Fibroblast of gingiva (primary cell): ENCODE data around the gene LRRC27.
A peak's percentile ranks its signal among the peaks of the same experiment; 100 is the strongest.

Experiments
- DNase-seq: peaks from one replicate; pipeline ENCODE4 v3.0.0-alpha.2; 2011; ENCODE audit warnings: low read depth

Gene LRRC27

DNA sequence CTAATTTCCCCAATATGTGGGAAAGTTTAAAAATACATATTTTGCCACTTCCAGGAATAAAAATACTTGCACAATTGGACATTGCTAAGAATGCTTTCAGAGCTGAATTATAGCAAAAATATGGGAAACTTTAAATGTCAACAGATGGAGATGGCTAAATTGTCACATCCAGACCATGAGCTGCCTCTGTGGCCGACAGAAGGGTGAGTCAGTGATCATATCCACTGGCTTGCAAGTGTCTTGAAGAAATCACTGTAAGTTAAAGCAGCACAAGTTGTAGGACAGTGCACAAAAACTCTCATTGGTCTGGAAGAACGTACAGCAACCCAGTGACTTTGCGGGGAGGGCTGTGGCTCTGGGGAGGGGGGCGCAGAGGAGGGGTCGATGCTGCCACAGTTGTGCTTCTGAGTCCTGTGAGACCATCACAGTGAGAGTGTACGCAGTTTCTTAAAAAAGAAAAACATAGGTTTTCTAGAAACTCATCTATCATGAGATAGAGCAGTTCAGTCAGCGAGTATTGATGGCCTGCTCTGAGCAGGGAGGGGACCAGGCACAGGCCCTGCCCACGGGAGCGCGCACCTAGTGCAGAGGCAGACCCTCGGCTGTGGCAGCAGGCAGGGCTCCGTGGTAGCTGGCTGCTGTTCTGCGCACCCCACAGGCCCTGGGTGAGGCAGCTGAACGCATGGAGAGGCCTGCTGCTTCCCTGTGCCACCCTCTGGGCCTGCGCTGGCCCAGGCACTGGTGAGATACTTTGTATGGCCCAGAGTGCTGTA, 25.5 kb downstream of the LRRC27 start:
- peak; percentile 24 for DNase-seq

GRCh38 chr10:132359305-132360040, 27.5 kb downstream of the LRRC27 start:
- no peak for DNase-seq

DNA sequence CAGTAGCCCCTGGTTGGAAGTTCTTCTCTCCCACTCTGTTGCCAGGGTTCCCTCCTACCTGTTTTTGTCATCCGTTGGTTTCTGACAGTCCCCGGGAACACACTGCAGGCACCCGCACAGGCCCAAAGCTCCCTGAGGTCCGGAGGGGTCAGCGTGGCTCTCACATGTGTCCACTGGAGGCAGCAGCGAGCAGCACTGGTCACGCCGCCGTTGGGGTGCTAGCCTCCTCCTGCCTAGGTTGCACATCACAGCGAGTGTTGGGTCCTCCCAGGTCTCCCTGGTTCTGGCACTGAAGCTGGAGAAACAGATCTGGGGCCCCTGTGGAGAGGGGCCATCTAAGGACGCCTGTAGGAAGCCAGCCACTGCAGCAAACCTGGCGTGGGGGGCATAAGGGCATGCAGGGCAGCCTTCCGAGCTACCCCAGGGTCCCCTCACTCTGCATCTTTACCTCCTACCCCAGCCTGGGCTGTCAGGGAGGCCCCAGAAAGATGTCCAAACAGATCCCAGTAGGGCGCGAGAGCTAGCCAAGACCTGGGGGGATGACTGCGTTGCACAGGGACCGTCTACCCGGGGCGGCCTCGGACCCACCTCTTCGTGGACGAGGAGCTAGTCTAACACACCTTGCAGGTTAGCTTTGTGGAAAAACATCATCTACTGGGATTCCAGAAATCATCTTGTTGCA, 28.9 kb downstream of the LRRC27 start:
- no peak for DNase-seq

- DNase-seq: no peak
Observed at GRCh38 chr10:132361581-132362101, 29.6 kb downstream of the LRRC27 start.

- no peak for DNase-seq
Observed at GRCh38 chr10:132362151-132362611, 30.2 kb downstream of the LRRC27 start.

DNA sequence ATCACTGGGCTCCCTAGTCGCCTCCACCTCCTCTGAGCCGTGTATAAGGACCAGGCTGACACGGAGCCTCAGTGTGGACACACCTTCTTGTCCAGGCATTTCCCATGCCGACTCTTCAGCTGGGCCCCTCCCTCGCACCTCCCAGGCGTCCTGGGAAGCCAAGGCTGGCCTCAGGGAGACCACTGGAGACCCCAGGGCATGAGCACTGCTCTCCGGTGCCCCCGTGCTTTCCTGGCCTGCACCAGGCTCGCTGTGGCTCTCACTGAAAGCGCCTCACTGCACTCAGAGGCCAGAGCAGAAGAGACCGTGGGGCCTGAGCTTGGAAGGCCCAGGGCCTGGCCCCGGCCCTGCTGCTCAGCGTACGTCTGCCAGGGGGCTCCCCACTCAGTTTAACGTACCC, 31.4 kb downstream of the LRRC27 start:
- no peak for DNase-seq

DNA sequence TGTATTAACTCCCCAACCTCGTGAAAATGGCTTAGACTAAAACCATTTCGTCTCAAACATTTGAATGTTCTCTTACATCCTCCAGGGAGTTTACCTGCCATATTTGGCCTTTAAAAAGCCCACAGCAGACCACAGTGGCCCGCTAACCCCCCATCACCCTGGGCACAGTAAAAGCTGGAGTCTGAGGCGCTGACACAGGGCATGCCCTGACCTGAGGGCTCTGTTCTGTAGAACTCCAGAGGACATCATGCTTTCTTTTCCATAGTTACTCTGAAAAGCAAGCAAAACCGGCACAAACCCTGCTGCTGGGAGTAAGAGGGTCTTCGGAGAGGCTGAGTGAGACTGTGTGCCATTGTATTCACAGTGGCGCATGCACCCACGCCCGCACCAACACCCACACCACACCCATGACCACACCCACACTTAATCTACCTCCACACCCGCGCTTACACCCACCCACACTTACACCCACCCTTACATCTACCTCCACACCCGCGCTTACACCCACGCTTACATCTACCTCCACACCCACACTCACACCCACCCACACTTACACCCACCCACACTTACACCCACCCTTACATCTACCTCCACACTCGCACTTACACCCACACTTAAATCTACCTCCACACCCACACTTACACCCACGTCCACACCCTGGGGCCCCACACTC, 32.1 kb downstream of the LRRC27 start:
- DNase-seq: peak; percentile 71

GRCh38 chr10:132364594-132364970, 32.6 kb downstream of the LRRC27 start:
- DNase-seq: peak; percentile 26

DNA sequence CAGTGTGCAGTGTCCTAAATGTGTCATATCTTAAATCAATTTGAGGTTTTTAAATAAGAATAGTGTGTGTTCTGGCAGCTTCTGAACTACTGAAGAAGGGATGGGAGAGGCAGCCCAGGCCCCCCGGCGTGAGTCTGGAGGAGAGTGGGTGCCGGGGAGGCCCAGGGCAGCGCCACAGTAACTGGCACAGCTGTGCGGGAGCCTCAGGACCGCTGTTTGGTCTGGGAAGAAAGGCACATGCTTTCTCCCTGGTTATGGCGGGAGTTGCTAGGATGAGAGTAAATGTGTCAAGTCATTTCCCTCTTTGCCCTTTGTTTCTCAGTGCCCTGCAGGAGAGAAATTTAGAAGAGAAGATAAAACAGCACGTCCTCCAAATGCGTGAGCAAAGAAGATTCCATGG, 33.1 kb downstream of the LRRC27 start:
- no peak for DNase-seq

GRCh38 chr10:132366006-132366405, 34.0 kb downstream of the LRRC27 start:
- DNase-seq: no peak

GRCh38 chr10:132366499-132366898, 34.5 kb downstream of the LRRC27 start:
- no peak for DNase-seq

DNA sequence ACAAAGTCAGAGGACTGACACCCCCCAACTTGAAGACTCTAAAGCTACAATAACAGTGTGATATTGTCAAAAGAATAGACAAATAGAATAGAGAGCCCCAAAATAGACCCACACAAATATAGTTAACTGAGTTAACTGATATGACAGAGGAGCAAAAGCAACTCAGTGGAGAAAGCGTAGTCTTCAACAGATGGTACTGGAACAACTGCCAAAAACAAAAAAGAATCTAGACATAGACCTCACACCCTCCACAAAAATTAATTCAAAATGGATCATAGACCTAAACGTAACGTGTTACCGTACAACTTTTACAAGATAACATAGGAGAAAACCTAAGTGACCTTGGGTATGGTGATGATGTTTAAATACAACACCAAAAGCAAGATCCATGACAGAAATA, 36.4 kb downstream of the LRRC27 start:
- DNase-seq: no peak

- DNase-seq: no peak
Observed at GRCh38 chr10:132368881-132369635, 37.1 kb downstream of the LRRC27 start.

DNA sequence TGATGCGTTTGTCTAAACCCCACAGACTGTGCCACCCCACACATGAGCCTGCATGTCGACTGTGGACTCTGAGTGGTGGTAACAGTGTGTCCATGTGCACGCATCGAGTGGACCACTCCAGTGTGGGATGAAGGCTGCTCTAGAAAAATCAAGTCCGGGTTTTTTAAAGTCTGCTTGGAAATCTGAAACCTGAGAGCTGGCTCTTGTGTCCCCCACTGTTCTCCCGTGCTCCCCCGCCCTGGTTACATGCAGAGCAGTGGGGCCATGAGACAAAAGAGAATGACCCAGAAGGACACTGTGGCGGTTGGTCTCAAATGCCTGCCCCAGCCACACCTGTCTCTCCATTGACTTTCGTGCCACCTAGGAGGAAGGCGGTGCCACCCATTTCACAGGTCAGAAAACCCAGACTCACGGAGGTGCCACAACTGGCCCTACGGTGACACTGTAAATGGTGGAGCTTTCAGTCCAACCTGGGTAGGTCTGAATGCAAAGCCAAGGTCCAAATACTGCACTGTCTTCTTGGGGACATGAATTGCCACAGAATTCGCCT, 37.7 kb downstream of the LRRC27 start:
- no peak for DNase-seq

- no peak for DNase-seq
Observed at GRCh38 chr10:132370426-132371340, 38.7 kb downstream of the LRRC27 start.

GRCh38 chr10:132371641-132372081, 39.7 kb downstream of the LRRC27 start:
- DNase-seq: no peak

DNA sequence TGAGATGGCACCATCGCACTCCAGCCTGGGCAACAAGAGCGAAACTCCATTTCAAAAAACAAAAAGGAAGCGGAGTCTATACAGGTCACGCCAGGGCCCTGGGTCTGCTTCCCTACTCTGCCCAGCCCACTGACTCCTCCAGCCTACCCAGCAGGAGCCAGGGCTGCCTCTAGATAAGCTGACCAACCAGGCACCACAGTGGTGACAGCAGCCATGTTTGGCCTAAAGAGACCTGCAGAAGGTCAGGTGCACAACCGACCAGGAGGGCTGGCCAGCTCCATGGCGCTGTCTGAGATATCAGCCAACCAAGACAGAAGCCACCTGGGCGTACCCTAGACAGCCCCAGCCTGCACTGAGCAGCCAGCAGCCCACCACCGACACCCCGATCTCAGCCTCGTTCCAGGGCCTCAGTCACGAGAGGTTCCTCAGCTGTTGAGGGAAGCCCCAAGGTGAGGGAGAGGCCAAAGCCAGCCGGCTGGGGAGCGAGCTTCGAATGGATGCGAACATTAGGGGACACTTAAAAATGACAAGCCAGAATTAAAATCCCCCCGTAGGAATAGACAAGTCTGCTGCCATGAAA, 40.6 kb downstream of the LRRC27 start:
- DNase-seq: no peak

- no peak for DNase-seq
Observed at GRCh38 chr10:132373241-132373955, 41.4 kb downstream of the LRRC27 start.

DNA sequence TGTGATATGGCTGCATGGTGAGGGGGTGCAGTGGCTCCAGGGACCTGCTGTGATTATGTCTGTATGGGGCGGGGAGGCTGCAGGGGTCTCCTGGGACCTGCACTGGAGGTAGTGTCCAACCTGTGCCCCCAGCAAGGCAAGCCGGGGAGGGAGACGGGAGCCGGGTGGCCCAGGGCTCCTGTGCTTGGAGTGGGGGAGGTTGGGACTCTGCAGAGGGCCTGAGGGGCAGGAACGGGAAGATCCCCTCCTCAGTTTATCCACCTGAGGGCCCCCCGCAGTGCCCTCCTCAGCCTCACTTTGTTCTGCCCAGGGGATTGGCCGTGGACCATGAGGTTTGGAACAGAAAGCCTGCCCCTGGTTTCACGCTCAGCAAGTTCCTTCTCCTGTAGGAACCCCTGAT, 42.2 kb downstream of the LRRC27 start:
- DNase-seq: no peak
